Cardiac septum (tissue), 1 donor: ENCODE measurements around the gene ASB11. TPM values are rescaled to one million over a fixed set of nuclear protein-coding genes. Genes with fewer than 3 reads are reported as not detected.

ENCODE experiments used
- DNase-seq: peaks from one replicate; pipeline ENCODE4 v3.0.0-alpha.2; 2020; ENCODE audit warnings: low spot score
- intact Hi-C: fragments of 100-400 bp; cut with DNase I; formaldehyde crosslinking; loops from one replicate; pipeline ENCODE4 v1.14.0; 2022
- total RNA-seq: library from RNA; stranded (reverse); fragmentation: NEBNext Ultra II Directional; extraction: Animal tissue kit (Norgen Biotek cat#: 25700); gene quantifications from one replicate; pipeline ENCODE4 v1.2.1, GENCODE V29; 2021
- donor health status: DM: no; HTN: no; CAD: no.

Gene ASB11
- total RNA-seq, 1 donor from 2014 or later: 60.8 TPM

GRCh38 chrX:15242899-15243555 is 72.4 kb downstream of the ASB11 start:
- intact Hi-C loops: loop anchor here (5.0 kb wide), 1 partner anchor 1201 kb away; no protein-coding TSS in a partner anchor
- DNase-seq: no peak

- intact Hi-C loops: loop anchor here (5.0 kb wide), 1 partner anchor 1199 kb away; no protein-coding TSS in a partner anchor
Observed at GRCh38 chrX:15241301-15241700, 74.1 kb downstream of the ASB11 start.

GRCh38 chrX:15240414-15240813 is 75.0 kb downstream of the ASB11 start:
- intact Hi-C loops: loop anchor here (5.0 kb wide), 1 partner anchor 1198 kb away; no protein-coding TSS in a partner anchor

More at GRCh38 chrX:15241301-15241700, 74.1 kb downstream of the ASB11 start:
- no peak for DNase-seq

GRCh38 chrX:15236146-15236545 is 79.3 kb downstream of the ASB11 start:
- no peak for DNase-seq
- intact Hi-C loops: no loop called here

More at GRCh38 chrX:15240414-15240813, 75.0 kb downstream of the ASB11 start:
- DNase-seq: no peak

- no peak for DNase-seq
- intact Hi-C loops: no loop called here
Observed at GRCh38 chrX:15235001-15235400, 80.4 kb downstream of the ASB11 start.

- no peak for DNase-seq
- intact Hi-C loops: no loop called here
Observed at GRCh38 chrX:15233416-15234015, 81.9 kb downstream of the ASB11 start.

Other genes with a start within 250 kb of the ASB11 start
- gene ASB9, start 45.6 kb downstream of the ASB11 start, total RNA-seq: 0.46 TPM
- gene PIGA, start 19.9 kb upstream of the ASB11 start, total RNA-seq: 6.8 TPM
- 1.3 TPM for gene VEGFD, start 68.8 kb upstream of the ASB11 start, total RNA-seq
- gene PIR, start 177.7 kb upstream of the ASB11 start, total RNA-seq: 15.7 TPM
- gene BMX, start 185.2 kb upstream of the ASB11 start, total RNA-seq: 1.8 TPM